ENCODE data around the gene ARV1.

ARV1 gene

DNA sequence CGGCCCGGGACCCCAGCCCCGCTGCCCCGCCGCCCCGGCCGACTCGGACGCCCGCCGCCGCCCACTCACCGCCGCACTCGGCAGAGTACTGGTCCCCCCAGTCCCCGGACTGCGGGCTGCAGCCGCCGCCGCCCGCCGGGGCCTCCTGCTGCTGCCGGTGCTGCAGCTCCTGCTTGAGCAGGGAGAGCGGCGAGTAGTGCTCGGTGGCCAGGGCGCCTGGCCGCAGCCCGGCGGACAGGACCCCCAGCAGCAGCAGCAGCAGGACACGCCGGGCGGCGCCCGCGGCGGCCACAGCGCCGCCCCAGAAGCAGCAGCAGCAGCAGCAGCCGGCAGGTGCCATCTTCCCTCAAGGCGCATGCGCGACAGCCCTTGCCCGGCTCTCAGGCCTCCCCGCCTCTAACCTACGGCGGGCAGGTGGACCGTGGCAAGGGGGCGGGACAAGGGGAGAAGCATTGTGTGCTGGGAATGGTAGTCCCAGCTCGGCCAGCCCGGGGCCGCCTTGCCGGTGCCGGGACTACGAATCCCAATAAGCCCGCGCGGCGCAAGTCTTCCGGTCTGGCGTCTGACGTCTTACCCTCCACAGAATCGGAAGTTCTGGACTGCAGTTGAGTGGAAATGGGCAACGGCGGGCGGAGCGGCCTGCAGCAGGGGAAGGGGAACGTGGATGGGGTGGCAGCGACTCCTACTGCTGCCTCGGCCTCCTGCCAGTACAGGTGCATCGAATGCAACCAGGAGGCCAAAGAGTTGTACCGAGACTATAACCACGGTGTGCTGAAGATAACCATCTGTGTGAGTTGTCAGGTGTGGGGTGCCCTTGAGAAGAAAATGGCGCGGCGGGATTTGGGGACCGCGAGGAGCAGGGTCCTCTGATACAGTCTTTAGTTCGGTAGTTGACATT is at the start of gene ARV1, which contains the start of gene TTC13:
Gene ARV1 (plus strand): TSS at position 604 of the 898 bp plus-strand sequence. CDS start 12 bp downstream, at position 616.
Gene TTC13 (minus strand): TSS at position 371 of the 898 bp plus-strand sequence. CDS start 31 bp downstream, at position 340.
- H3K79me2 ChIP-seq (ENCODE audit: insufficient read depth, low read depth): peaks cover 37% of the 10 kb centered on the region
- peak within 1 kb of the TSS; percentile 88 for H3K4me2 ChIP-seq
- no peaks in the 10 kb centered on the region for H3K36me3 ChIP-seq (ENCODE audit: insufficient read depth)
- H3K27me3 ChIP-seq (ENCODE audit: insufficient read depth, low read depth): no peaks in the 10 kb centered on the region
- peak within 1 kb of the TSS; percentile 61 for H3K9ac ChIP-seq
- H3K4me1 ChIP-seq (ENCODE audit: low read depth, poor library complexity, severe bottlenecking): peaks cover 23% of the 10 kb centered on the region
- peak within 1 kb of the TSS; percentile 60 for H2AFZ ChIP-seq (ENCODE audit: low read depth)
- no peaks in the 10 kb centered on the region for H4K20me1 ChIP-seq (ENCODE audit: insufficient read depth)
- H3K4me3 ChIP-seq (IDR thresholded peaks at IDR 0.05; ENCODE audit: insufficient read depth, low read depth, low read length): peak within 1 kb of the TSS; percentile 94
- peak within 1 kb of the TSS; percentile 50 for H3K27ac ChIP-seq
- TF ChIP-seq CTCF (conservative IDR thresholded peaks at IDR 0.05; ENCODE audit: low read depth, low read length): no peak; the same call in 1 of the 2 replicates

- no peaks in the 10 kb centered on the region for H3K4me1 ChIP-seq (ENCODE audit: low read depth, poor library complexity, severe bottlenecking)
- no peaks in the 10 kb centered on the region for H4K20me1 ChIP-seq (ENCODE audit: insufficient read depth)
- no peaks in the 10 kb centered on the region for H3K36me3 ChIP-seq (ENCODE audit: insufficient read depth)
- no peak overlapping the region for H3K9ac ChIP-seq
- H3K79me2 ChIP-seq (ENCODE audit: insufficient read depth, low read depth): no peaks in the 10 kb centered on the region
- H3K4me2 ChIP-seq: no peak overlapping the region
- no peak overlapping the region for H3K4me3 ChIP-seq (IDR thresholded peaks at IDR 0.05; ENCODE audit: insufficient read depth, low read depth, low read length)
- no peak overlapping the region for H2AFZ ChIP-seq (ENCODE audit: low read depth)
- no peak overlapping the region for H3K27ac ChIP-seq
- H3K27me3 ChIP-seq (ENCODE audit: insufficient read depth, low read depth): no peaks in the 10 kb centered on the region
- TF ChIP-seq CTCF (conservative IDR thresholded peaks at IDR 0.05; ENCODE audit: low read depth, low read length): no peak
Observed at GRCh38 chr1:230930986-230931385, 47.9 kb upstream of the ARV1 start.

- Histone ChIP-seq H3K4me1 (ENCODE audit: low read depth, poor library complexity, severe bottlenecking) (no peaks in the 10 kb centered on the region), H3K79me2 (ENCODE audit: insufficient read depth, low read depth) (no peaks in the 10 kb centered on the region), H4K20me1 (ENCODE audit: insufficient read depth) (no peaks in the 10 kb centered on the region), H3K27ac (no peak overlapping the region), H3K4me3 (IDR thresholded peaks at IDR 0.05; ENCODE audit: insufficient read depth, low read depth, low read length) (no peak overlapping the region), H2AFZ (ENCODE audit: low read depth) (no peak overlapping the region), H3K4me2 (no peak overlapping the region), H3K27me3 (ENCODE audit: insufficient read depth, low read depth) (no peaks in the 10 kb centered on the region), H3K9ac (no peak overlapping the region), H3K36me3 (ENCODE audit: insufficient read depth) (no peaks in the 10 kb centered on the region)
- TF ChIP-seq CTCF (conservative IDR thresholded peaks at IDR 0.05; ENCODE audit: low read depth, low read length): no peak
Observed at GRCh38 chr1:230935852-230936251, 43.0 kb upstream of the ARV1 start.

DNA sequence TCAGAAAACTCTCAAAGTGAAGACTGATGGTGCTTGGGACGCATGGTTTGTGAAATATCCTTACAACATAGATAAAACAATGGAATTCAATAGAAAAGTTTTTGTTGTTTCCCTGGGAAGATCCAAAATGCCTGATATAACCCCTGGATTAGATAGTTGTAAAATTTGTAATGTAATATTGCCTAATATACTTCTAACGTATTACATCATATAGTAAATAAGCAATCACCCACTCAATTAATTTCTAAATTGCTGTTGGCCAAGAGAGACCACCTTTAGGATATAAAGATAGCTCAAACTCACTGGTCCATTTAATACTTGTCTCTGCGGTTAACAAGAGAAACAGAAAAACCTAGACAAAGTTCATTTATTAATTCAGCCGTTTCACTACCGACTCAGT is 42.4 kb upstream of the ARV1 start:
- TF ChIP-seq CTCF (conservative IDR thresholded peaks at IDR 0.05; ENCODE audit: low read depth, low read length): no peak

More for the DNA sequence above, 42.4 kb upstream of the ARV1 start:
- Histone ChIP-seq H3K9ac (no peak overlapping the region), H2AFZ (ENCODE audit: low read depth) (no peak overlapping the region), H3K4me1 (ENCODE audit: low read depth, poor library complexity, severe bottlenecking) (no peaks in the 10 kb centered on the region), H3K27ac (no peak overlapping the region), H3K4me3 (IDR thresholded peaks at IDR 0.05; ENCODE audit: insufficient read depth, low read depth, low read length) (no peak overlapping the region), H3K79me2 (ENCODE audit: insufficient read depth, low read depth) (no peaks in the 10 kb centered on the region), H3K27me3 (ENCODE audit: insufficient read depth, low read depth) (no peaks in the 10 kb centered on the region), H3K4me2 (no peak overlapping the region), H3K36me3 (ENCODE audit: insufficient read depth) (no peaks in the 10 kb centered on the region), H4K20me1 (ENCODE audit: insufficient read depth) (no peaks in the 10 kb centered on the region)
